Thyroid gland (tissue), 4 donors: ENCODE measurements around the gene NR4A2. TPM values are rescaled to one million over a fixed set of nuclear protein-coding genes. Genes with fewer than 3 reads are reported as not detected.
A peak's percentile ranks its signal among the peaks of the same experiment; 100 is the strongest.

ENCODE experiments used
- DNase-seq, 2 donors: peaks; one replicate each; pipeline ENCODE4 v3.0.0-alpha.2; 2019
- H3K27ac ChIP-seq, 3 donors: fragments of 200-600 bp; sonication (generic); 1 replicate in 2 of 3; 2 replicates in 1 of 3; pipeline ENCODE4 v1.5.1; 2016 to 2019; ENCODE audit warnings: mild to moderate bottlenecking in 1 of 3, moderate library complexity in 1 of 3
- H3K27me3 ChIP-seq: fragments of 200-600 bp; sonication (generic); one replicate; pipeline ENCODE4 v1.5.1; 2019
- H3K36me3 ChIP-seq, 2 donors: fragments of 200-600 bp; sonication (generic); one replicate each; pipeline ENCODE4 v1.5.1; 2016 to 2019
- H3K4me1 ChIP-seq, 2 donors: fragments of 200-600 bp; sonication (generic); one replicate each; pipeline ENCODE4 v1.5.1; 2017 to 2019
- H3K4me3 ChIP-seq, 3 donors: fragments of 200-600 bp; sonication (generic); replicated peaks in 1 of 3; 1 replicate in 2 of 3; 2 replicates in 1 of 3; pipeline ENCODE4 v1.5.1; 2016; ENCODE audit warnings: mild to moderate bottlenecking in 1 of 3
- H3K9me3 ChIP-seq: fragments of 200-600 bp; sonication (generic); one replicate; pipeline ENCODE4 v1.5.1; 2017
- POLR2A ChIP-seq, 2 donors: fragments of 450-650 bp; IDR thresholded peaks; one replicate each; pipeline ENCODE4 v1.6.1; 2017; ENCODE audit warnings: antibody characterized with exemption in 2 of 2, mild to moderate bottlenecking in 2 of 2, moderate library complexity in 1 of 2
- WGBS, 2 donors: methylation state at CpG; one replicate each; pipeline ENCODE4 v1.1.5; 2017; 5-methylcytosine and 5-hydroxymethylcytosine counted together
- intact Hi-C: fragments of 100-400 bp; cut with DNase I; formaldehyde crosslinking; loops from one replicate; pipeline ENCODE4 v1.15.1; 2023
- total RNA-seq, 4 donors: library from RNA; depleted of rRNA; stranded (reverse); fragments of >200 nt; gene quantifications; one replicate each; pipeline ENCODE4 v1.2.3, GENCODE V29; 2016
- TF ChIP-seq, protein P1 (sequence below), 6 experiments: fragments of 200-600 bp in 3 of 6; fragments of 450-650 bp in 3 of 6; sonication (generic) in 3 of 6; IDR thresholded peaks; one replicate each; pipeline ENCODE4 v1.5.1; 2016 to 2019; ENCODE audit warnings: antibody characterized with exemption in 6 of 6, mild to moderate bottlenecking in 2 of 6, inconsistent platforms in 1 of 6, moderate library complexity in 1 of 6

The NR4A2 gene
- total RNA-seq, 4 donors from 2014 or later, result 4.2 to 7.5 (median 5.0) TPM

- TF ChIP-seq POLR2A (IDR thresholded peaks at IDR 0.05), result no peak
- TF ChIP-seq, protein P1, sequence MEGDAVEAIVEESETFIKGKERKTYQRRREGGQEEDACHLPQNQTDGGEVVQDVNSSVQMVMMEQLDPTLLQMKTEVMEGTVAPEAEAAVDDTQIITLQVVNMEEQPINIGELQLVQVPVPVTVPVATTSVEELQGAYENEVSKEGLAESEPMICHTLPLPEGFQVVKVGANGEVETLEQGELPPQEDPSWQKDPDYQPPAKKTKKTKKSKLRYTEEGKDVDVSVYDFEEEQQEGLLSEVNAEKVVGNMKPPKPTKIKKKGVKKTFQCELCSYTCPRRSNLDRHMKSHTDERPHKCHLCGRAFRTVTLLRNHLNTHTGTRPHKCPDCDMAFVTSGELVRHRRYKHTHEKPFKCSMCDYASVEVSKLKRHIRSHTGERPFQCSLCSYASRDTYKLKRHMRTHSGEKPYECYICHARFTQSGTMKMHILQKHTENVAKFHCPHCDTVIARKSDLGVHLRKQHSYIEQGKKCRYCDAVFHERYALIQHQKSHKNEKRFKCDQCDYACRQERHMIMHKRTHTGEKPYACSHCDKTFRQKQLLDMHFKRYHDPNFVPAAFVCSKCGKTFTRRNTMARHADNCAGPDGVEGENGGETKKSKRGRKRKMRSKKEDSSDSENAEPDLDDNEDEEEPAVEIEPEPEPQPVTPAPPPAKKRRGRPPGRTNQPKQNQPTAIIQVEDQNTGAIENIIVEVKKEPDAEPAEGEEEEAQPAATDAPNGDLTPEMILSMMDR (IDR thresholded peaks at IDR 0.05), result no peak
- 44 to 46% methylated on average over 6 of the region's 6 CpGs for WGBS, 2 donors
- peak overlapping the region in 2 of 3 donors; percentile 52 to 87 for H3K4me3 ChIP-seq
- peak overlapping the region; percentile 100 for H3K27ac ChIP-seq
- DNase-seq, result no peak
- intact Hi-C loops, result loop anchor here (10.0 kb wide), 1 partner anchor 51 kb away; no protein-coding TSS in a partner anchor
- H3K27me3 ChIP-seq, result no peaks in the 10 kb centered on the region
- peaks cover 17 to 20% of the 10 kb centered on the region in 2 donors for H3K4me1 ChIP-seq
- no peaks in the 10 kb centered on the region for H3K9me3 ChIP-seq
- H3K36me3 ChIP-seq, result no peaks in the 10 kb centered on the region
These were observed 10.8 kb upstream of the NR4A2 start for GRCh38 chr2:156343096-156343939.

- Histone ChIP-seq H3K4me3 (peak overlapping the region; percentile 67 to 95 (median 87)), H3K4me1 (peaks cover 20 to 23% of the 10 kb centered on the region in 2 donors), H3K27me3 (no peaks in the 10 kb centered on the region), H3K9me3 (no peaks in the 10 kb centered on the region), H3K36me3 (no peaks in the 10 kb centered on the region), H3K27ac (peak overlapping the region; percentile 100)
- WGBS, 2 donors, result 1% methylated on average over 22 to 29 of the region's 86 CpGs
- intact Hi-C loops, result loop anchor here (10.0 kb wide), 1 partner anchor 52 kb away; no protein-coding TSS in a partner anchor
- TF ChIP-seq POLR2A (IDR thresholded peaks at IDR 0.05), result peak; percentile 81 to 97
- TF ChIP-seq, protein P1 (IDR thresholded peaks at IDR 0.05), result no peak
- peak; percentile 93 to 95 for DNase-seq
These were observed 10.0 kb upstream of the NR4A2 start for GRCh38 chr2:156342254-156343095.

DNA sequence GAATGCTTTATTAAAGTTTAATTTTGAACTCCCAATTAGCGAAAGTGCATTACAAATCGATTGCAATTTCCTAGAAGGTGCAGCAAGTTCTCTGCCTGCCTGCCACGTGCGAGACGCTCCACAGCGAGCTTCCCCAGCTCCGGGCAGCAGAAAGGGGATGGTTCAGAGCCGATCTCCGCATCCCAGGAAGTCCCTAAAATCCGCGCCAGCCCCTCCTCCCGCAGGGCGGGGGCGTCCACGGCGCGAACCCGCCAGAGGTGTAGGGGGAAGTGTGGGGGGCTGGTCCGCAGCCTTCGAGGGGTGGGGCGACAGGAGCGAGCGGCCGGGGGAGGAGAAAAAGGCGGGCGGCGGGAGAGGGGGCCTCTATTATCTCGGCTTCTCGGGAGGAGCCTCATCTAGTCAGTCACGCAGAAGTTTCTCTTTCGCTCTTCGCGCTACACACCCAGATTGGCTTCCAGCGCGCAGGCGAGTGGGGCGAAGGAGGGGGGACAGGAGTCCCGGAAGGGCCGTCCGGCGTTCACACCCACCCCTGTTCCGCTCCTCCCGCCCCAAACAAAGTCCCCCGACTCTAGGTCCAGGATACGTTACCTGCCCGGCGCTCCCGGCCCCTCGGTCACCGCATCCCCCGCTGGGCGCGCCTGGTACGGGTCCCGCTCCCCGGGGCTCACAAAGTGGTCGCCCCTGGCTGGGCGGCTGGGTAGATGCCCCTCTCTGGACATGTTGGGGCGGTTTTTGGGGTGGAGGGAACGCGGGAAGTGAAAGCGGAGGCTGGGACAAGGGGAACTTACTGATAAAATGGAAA lies 9.1 kb upstream of the NR4A2 start:
- Histone ChIP-seq H3K4me3 (peak overlapping the region; percentile 67 to 95 (median 87)), H3K27me3 (no peaks in the 10 kb centered on the region), H3K27ac (peak overlapping the region; percentile 100), H3K9me3 (no peaks in the 10 kb centered on the region), H3K36me3 (no peaks in the 10 kb centered on the region), H3K4me1 (peaks cover 20 to 23% of the 10 kb centered on the region in 2 donors)
- WGBS, 2 donors, result 0 to 1% methylated on average over 33 to 42 of the region's 62 CpGs
- intact Hi-C loops, result loop anchor here (10.0 kb wide), 1 partner anchor 53 kb away; no protein-coding TSS in a partner anchor
- peak; percentile 80 to 84 for TF ChIP-seq POLR2A (IDR thresholded peaks at IDR 0.05)
- TF ChIP-seq, protein P1 (IDR thresholded peaks at IDR 0.05), result peak in 1 of 6 experiments; percentile 6
- peak; percentile 92 to 93 for DNase-seq

GRCh38 chr2:156340804-156341451 lies 8.4 kb upstream of the NR4A2 start:
- Histone ChIP-seq H3K36me3 (no peaks in the 10 kb centered on the region), H3K4me3 (peak overlapping the region; percentile 67 to 95 (median 87)), H3K27me3 (no peaks in the 10 kb centered on the region), H3K9me3 (no peaks in the 10 kb centered on the region), H3K27ac (peak overlapping the region; percentile 100), H3K4me1 (peaks cover 22 to 23% of the 10 kb centered on the region in 2 donors)
- TF ChIP-seq, protein P1 (IDR thresholded peaks at IDR 0.05), result no peak
- no peak for TF ChIP-seq POLR2A (IDR thresholded peaks at IDR 0.05)
- WGBS, 2 donors, result 10 to 17% methylated on average over 15 of the region's 15 CpGs
- no peak for DNase-seq
- intact Hi-C loops, result loop anchor here (10.0 kb wide), 1 partner anchor 54 kb away; no protein-coding TSS in a partner anchor
